ENCODE measurements around the gene GK. TPM values are rescaled to one million over a fixed set of nuclear protein-coding genes. Genes with fewer than 3 reads are reported as not detected.

The GK gene
- polyA plus RNA-seq, 1 donor (not counting 4 experiments of a cell fraction or from before 2014, with no cell fraction given) = 2.0 TPM

GRCh38 chrX:30657196-30658161 is 4.3 kb downstream of the GK start:
- no peaks in the 10 kb centered on the region for H4K20me1 ChIP-seq (ENCODE audit: control insufficient read depth, extremely low read depth, insufficient read depth, low read length)
- no peaks in the 10 kb centered on the region for H3K36me3 ChIP-seq (ENCODE audit: control insufficient read depth in 2 of 2, extremely low read depth in 1 of 2, insufficient read depth in 2 of 2, low read length in 2 of 2)
- no peak overlapping the region for H3K4me3 ChIP-seq (ENCODE audit: control insufficient read depth in 2 of 3, extremely low read depth in 1 of 3, insufficient read depth in 2 of 3, low read depth in 1 of 3, low read length in 3 of 3)
- H3K4me1 ChIP-seq (ENCODE audit: control insufficient read depth, extremely low read depth, insufficient read depth, low read length) = peaks cover 11% of the 10 kb centered on the region
- H3K27me3 ChIP-seq (ENCODE audit: control insufficient read depth, extremely low read depth, insufficient read depth, low read length) = no peaks in the 10 kb centered on the region
- H3K4me2 ChIP-seq (ENCODE audit: control insufficient read depth, extremely low read depth, insufficient read depth, low read depth, low read length) = peak overlapping the region; percentile 41
- H3K9ac ChIP-seq (ENCODE audit: control insufficient read depth, extremely low read depth, insufficient read depth, low read length) = no peak overlapping the region
- H3K79me2 ChIP-seq (ENCODE audit: control insufficient read depth, insufficient read depth, low read length) = no peaks in the 10 kb centered on the region
- no peaks in the 10 kb centered on the region for H3K9me3 ChIP-seq (ENCODE audit: control insufficient read depth, low read depth, low read length)
- TF ChIP-seq CTCF (optimal IDR thresholded peaks at IDR 0.05 in 1 of 3, IDR thresholded peaks at IDR 0.05 in 1 of 3, conservative IDR thresholded peaks at IDR 0.05 in 1 of 3; ENCODE audit: extremely low read depth in 1 of 3, insufficient read depth in 2 of 3, low read length in 3 of 3) = no peak
- no peak for TF ChIP-seq EZH2 (IDR thresholded peaks at IDR 0.05; ENCODE audit: low read length)
- dilution Hi-C loops (cut with MboI; ENCODE audit: extremely low pct_ligation_motif_present, low sequenced_read_pairs) = no loop called here
- no peak for FAIRE-seq
- no peak overlapping the region for H2AFZ ChIP-seq (ENCODE audit: control insufficient read depth, low read length)
- DNase-seq (ENCODE audit: low read depth, low spot score) = peak; percentile 7
- no peaks in the 10 kb centered on the region for H3K9me1 ChIP-seq (ENCODE audit: control insufficient read depth, extremely low read depth, insufficient read depth, low read length)
- peak overlapping the region; percentile 67 for H3K27ac ChIP-seq (ENCODE audit: control insufficient read depth, insufficient read depth, low read length)

- TF ChIP-seq EZH2 (IDR thresholded peaks at IDR 0.05; ENCODE audit: low read length) = no peak
- no peak for TF ChIP-seq CTCF (optimal IDR thresholded peaks at IDR 0.05 in 1 of 3, IDR thresholded peaks at IDR 0.05 in 1 of 3, conservative IDR thresholded peaks at IDR 0.05 in 1 of 3; ENCODE audit: extremely low read depth in 1 of 3, insufficient read depth in 2 of 3, low read length in 3 of 3)
- peak overlapping the region; percentile 18 for H3K27ac ChIP-seq (ENCODE audit: control insufficient read depth, insufficient read depth, low read length)
- H2AFZ ChIP-seq (ENCODE audit: control insufficient read depth, low read length) = no peak overlapping the region
- H3K27me3 ChIP-seq (ENCODE audit: control insufficient read depth, extremely low read depth, insufficient read depth, low read length) = no peaks in the 10 kb centered on the region
- DNase-seq (ENCODE audit: low read depth, low spot score) (peak; percentile 11), FAIRE-seq (no peak)
- dilution Hi-C loops (cut with MboI; ENCODE audit: extremely low pct_ligation_motif_present, low sequenced_read_pairs) = no loop called here
- no peaks in the 10 kb centered on the region for H3K36me3 ChIP-seq (ENCODE audit: control insufficient read depth in 2 of 2, extremely low read depth in 1 of 2, insufficient read depth in 2 of 2, low read length in 2 of 2)
- no peak overlapping the region for H3K9ac ChIP-seq (ENCODE audit: control insufficient read depth, extremely low read depth, insufficient read depth, low read length)
- no peaks in the 10 kb centered on the region for H3K79me2 ChIP-seq (ENCODE audit: control insufficient read depth, insufficient read depth, low read length)
- no peaks in the 10 kb centered on the region for H3K9me1 ChIP-seq (ENCODE audit: control insufficient read depth, extremely low read depth, insufficient read depth, low read length)
- no peak overlapping the region for H3K4me3 ChIP-seq (ENCODE audit: control insufficient read depth in 2 of 3, extremely low read depth in 1 of 3, insufficient read depth in 2 of 3, low read depth in 1 of 3, low read length in 3 of 3)
- H3K4me1 ChIP-seq (ENCODE audit: control insufficient read depth, extremely low read depth, insufficient read depth, low read length) = peaks cover 8% of the 10 kb centered on the region
- H4K20me1 ChIP-seq (ENCODE audit: control insufficient read depth, extremely low read depth, insufficient read depth, low read length) = no peaks in the 10 kb centered on the region
- no peak overlapping the region for H3K4me2 ChIP-seq (ENCODE audit: control insufficient read depth, extremely low read depth, insufficient read depth, low read depth, low read length)
- H3K9me3 ChIP-seq (ENCODE audit: control insufficient read depth, low read depth, low read length) = no peaks in the 10 kb centered on the region
These were observed 6.2 kb downstream of the GK start for GRCh38 chrX:30659421-30659820.

All from keratinocyte (primary cell).